Measurements from ENCODE around the gene PLA2G2F. TPM values are rescaled to one million over a fixed set of nuclear protein-coding genes. Genes with fewer than 3 reads are reported as not detected.

Gene PLA2G2F
- total RNA-seq, 1 donor from 2014 or later: not detected

DNA sequence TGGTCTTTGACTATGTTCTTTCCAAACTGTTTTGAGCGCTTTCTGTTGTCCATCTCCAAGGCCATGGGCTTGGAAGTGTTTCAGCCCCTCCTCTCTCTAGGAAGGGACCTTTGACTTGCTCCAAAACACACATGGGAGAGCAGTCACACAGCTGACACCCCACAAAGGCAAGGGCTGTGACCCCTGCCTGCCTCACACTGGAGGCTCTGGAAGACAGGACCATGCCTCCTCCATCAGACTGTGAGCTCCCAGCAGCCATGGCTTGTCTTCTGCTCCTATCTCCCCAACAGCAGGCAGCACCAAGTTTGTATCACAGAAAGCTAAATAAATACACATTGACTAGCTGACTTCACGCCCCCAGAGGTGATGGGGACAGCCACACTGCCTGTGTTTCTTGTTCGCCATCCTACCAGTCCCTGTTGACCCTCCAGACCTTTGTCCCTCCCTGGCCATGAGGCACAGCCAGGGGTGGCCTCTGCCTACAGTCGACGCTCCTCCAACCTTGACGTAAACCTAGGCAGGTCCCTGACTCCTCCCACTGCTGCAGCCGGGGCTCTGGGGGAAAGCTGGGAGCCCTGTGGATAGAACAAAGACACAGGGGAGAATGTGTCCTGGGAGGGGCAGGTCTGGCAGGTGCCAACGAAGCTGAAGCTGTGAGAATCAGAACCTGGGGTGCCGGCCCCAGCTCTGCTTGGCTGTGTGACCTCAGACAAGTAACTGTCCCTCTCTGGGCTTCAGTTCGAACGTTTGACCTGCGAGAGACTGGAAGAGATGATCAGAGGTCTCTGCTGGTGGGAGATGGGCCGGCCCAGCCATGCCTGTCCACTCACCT is 4.8 kb downstream of the PLA2G2F start:
- Mint-ChIP-seq H3K4me3 (no peak overlapping the region), H3K4me1 (no peaks in the 10 kb centered on the region), H3K27me3 (ENCODE audit: low read depth) (no peaks in the 10 kb centered on the region), H3K9me3 (no peaks in the 10 kb centered on the region), H3K27ac (no peak overlapping the region), H3K36me3 (no peaks in the 10 kb centered on the region)
- TF ChIP-seq, protein P1, sequence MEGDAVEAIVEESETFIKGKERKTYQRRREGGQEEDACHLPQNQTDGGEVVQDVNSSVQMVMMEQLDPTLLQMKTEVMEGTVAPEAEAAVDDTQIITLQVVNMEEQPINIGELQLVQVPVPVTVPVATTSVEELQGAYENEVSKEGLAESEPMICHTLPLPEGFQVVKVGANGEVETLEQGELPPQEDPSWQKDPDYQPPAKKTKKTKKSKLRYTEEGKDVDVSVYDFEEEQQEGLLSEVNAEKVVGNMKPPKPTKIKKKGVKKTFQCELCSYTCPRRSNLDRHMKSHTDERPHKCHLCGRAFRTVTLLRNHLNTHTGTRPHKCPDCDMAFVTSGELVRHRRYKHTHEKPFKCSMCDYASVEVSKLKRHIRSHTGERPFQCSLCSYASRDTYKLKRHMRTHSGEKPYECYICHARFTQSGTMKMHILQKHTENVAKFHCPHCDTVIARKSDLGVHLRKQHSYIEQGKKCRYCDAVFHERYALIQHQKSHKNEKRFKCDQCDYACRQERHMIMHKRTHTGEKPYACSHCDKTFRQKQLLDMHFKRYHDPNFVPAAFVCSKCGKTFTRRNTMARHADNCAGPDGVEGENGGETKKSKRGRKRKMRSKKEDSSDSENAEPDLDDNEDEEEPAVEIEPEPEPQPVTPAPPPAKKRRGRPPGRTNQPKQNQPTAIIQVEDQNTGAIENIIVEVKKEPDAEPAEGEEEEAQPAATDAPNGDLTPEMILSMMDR (IDR thresholded peaks at IDR 0.05; ENCODE audit: unreplicated experiment): no peak
- no peak for DNase-seq (ENCODE audit: low spot score in 2 of 2, unreplicated experiment in 2 of 2)

DNA sequence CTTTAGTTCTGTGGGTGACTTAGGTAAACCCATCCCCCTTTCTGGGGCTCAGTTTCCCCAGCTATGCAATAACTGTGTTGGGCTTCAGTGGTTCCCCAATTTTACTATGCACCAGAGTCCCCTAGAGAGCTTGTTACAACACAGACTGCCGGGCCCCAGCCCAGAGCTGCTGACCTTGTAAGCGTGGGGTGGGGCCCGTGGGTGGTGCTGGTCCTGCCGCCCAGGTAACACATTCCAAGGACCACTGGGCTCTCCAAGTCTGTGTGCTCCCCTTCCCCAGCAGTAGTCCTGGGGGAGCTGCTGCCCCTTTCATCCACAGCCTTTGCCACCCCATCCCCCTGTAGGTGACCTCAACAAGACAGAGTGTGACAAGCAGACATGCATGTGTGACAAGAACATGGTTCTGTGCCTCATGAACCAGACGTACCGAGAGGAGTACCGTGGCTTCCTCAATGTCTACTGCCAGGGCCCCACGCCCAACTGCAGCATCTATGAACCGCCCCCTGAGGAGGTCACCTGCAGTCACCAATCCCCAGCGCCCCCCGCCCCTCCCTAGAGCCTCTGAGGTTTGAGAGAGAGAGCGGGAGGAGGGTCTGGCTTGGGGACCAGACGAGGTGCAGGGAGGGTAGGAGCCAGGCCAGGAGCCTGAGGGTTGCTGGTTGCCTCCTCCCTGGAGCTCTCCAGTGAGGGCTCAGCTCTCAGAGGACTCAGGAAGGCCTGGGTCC is 8.9 kb downstream of the PLA2G2F start:
- H3K4me3 Mint-ChIP-seq: no peak overlapping the region
- H3K36me3 Mint-ChIP-seq: no peaks in the 10 kb centered on the region
- peaks cover 9% of the 10 kb centered on the region for H3K4me1 Mint-ChIP-seq
- no peak for DNase-seq (ENCODE audit: low spot score in 2 of 2, unreplicated experiment in 2 of 2)
- H3K27ac Mint-ChIP-seq: no peak overlapping the region
- no peaks in the 10 kb centered on the region for H3K9me3 Mint-ChIP-seq
- TF ChIP-seq, protein P1 (IDR thresholded peaks at IDR 0.05; ENCODE audit: unreplicated experiment): no peak
- no peaks in the 10 kb centered on the region for H3K27me3 Mint-ChIP-seq (ENCODE audit: low read depth)

DNA sequence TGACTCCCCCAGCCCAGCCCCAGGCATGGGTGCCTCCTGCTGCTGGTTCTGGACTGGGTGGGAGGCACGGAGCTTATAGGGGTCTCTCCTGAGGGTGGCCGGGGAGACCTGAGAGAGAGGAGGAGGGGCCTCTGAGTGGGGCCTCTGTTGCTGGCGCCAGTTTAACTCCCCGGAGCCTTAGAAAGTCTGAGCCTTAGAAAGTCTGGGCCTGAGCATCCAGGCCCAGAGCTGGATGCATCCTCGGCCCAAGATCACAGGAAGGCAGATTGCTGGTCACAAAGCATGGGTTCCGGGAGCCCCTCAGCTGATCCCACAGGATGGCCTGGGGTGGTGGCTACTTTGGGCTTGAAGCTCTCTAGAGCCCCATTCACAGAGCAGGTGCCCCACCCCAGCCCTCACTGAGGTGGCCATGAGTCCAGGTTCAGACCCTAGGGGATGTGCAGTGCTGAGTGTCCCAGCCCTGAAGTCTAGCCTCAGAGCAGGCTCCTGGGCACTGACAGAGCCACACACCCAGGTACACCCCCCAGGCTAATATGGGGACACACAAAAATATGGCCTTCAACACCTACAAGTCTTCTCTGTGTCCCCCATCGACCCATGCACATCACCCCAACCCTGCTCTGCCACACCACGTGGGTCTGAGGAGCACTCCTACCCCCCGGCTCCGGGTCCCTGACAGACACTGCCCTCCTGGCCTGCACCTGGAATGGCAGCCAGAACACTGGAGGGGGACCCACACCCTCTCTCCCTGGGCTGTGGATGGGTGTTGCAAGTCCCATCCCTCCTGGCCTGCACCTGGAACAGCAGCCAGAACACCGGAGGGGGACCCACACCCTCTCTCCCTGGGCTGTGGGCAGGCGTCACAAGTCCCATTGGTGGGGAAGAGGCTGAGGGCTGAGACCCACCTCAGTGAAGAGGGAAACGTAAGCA is 9.7 kb downstream of the PLA2G2F start:
- no peaks in the 10 kb centered on the region for H3K9me3 Mint-ChIP-seq
- no peak overlapping the region for H3K4me3 Mint-ChIP-seq
- TF ChIP-seq, protein P1 (IDR thresholded peaks at IDR 0.05; ENCODE audit: unreplicated experiment): no peak
- no peaks in the 10 kb centered on the region for H3K27me3 Mint-ChIP-seq (ENCODE audit: low read depth)
- DNase-seq (ENCODE audit: low spot score in 2 of 2, unreplicated experiment in 2 of 2): no peak
- peaks cover 13% of the 10 kb centered on the region for H3K4me1 Mint-ChIP-seq
- no peak overlapping the region for H3K27ac Mint-ChIP-seq
- no peaks in the 10 kb centered on the region for H3K36me3 Mint-ChIP-seq

DNA sequence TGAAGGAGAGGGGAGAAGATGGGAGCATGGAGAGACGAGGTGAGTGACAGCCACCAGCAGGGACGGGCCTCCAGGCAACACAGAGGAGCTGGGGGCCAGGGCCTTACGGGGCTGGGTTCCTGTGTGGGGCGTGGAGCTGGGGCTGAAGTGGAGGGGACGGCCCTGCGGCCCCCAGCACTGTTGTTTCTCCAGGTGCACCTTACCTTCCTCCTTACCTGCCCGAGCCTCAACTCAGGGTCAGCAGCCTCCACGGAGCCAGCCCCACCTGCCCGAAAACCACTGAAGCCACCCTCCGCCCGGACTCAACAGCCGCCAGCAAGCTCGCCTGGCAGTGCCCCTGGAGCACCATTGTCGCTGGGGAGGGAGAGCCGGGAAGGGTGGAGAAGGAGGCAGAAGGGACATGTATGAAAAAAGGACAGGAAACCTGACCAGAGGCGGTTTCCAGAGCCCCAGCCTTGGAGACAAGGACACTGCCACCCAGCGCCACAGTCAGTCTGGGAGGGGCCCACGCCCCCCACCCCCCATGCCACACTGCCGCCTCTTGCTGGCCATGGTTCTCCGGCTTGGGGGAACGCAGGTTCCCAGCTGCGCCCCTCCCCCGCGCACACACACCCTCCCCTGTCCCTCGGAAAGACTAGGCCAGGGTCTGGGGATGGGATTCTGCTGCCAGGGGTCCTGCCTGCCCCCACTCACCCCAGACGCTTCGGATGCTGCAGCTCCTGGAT is 10.6 kb downstream of the PLA2G2F start:
- TF ChIP-seq, protein P1 (IDR thresholded peaks at IDR 0.05; ENCODE audit: unreplicated experiment): no peak
- peaks cover 16% of the 10 kb centered on the region for H3K4me1 Mint-ChIP-seq
- no peak for DNase-seq (ENCODE audit: low spot score in 2 of 2, unreplicated experiment in 2 of 2)
- H3K4me3 Mint-ChIP-seq: no peak overlapping the region
- H3K9me3 Mint-ChIP-seq: no peaks in the 10 kb centered on the region
- H3K36me3 Mint-ChIP-seq: no peaks in the 10 kb centered on the region
- no peak overlapping the region for H3K27ac Mint-ChIP-seq
- H3K27me3 Mint-ChIP-seq (ENCODE audit: low read depth): no peaks in the 10 kb centered on the region

DNA sequence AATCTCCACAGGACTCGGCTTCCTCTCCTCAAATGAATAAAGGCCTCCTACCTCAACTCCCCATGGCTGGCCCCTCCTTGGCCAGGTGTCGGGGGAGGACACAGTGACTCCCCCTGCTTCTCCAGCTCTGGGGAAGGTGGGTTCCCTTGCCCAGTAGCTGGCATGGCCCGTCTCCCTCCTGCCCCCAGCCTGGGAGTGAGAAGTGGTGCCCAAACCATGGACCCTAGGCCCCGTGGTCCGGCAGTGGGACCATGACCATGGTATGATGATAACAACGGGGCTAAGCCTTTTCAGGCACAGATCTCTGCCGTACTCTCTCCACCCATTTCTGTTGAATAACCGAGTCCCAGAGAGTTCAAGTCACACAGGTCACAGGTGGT is 11.2 kb downstream of the PLA2G2F start:
- TF ChIP-seq, protein P1 (IDR thresholded peaks at IDR 0.05; ENCODE audit: unreplicated experiment): no peak
- Mint-ChIP-seq H3K4me1 (peaks cover 16% of the 10 kb centered on the region), H3K9me3 (no peaks in the 10 kb centered on the region), H3K27me3 (ENCODE audit: low read depth) (no peaks in the 10 kb centered on the region), H3K4me3 (no peak overlapping the region), H3K36me3 (no peaks in the 10 kb centered on the region), H3K27ac (no peak overlapping the region)
- DNase-seq (ENCODE audit: low spot score in 2 of 2, unreplicated experiment in 2 of 2): no peak

Data from mesothelial cell of epicardium (in vitro differentiated cells).